Spleen (tissue), 11 donors: ENCODE measurements around the gene RDH11. TPM values are rescaled to one million over a fixed set of nuclear protein-coding genes. Genes with fewer than 3 reads are reported as not detected.
A peak's percentile ranks its signal among the peaks of the same experiment; 100 is the strongest.

ENCODE experiments used
- DNase-seq: peaks from one replicate; pipeline ENCODE4 v3.0.0-alpha.2; 2020
- H3K27ac ChIP-seq, 8 donors: fragments of 200-600 bp; sonication (generic) in 7 of 8; 1 replicate in 4 of 8; 2 replicates in 4 of 8; pipeline versions ENCODE4 v1.5.0 to v1.8.0; 2016 to 2021; ENCODE audit warnings: inconsistent platforms in 4 of 8, mild to moderate bottlenecking in 4 of 8, moderate library complexity in 1 of 8
- H3K27me3 ChIP-seq, 7 donors: fragments of 200-600 bp; sonication (generic) in 6 of 7; replicated peaks in 1 of 7; 1 replicate in 4 of 7; 2 replicates in 3 of 7; pipeline versions ENCODE4 v1.5.0 to v1.8.0; 2016 to 2021; ENCODE audit warnings: inconsistent platforms in 3 of 7, mild to moderate bottlenecking in 1 of 7
- H3K36me3 ChIP-seq, 6 donors: fragments of 200-600 bp; sonication (generic) in 5 of 6; 1 replicate in 4 of 6; 2 replicates in 2 of 6; pipeline versions ENCODE4 v1.5.0 to v1.8.0; 2016 to 2021; ENCODE audit warnings: inconsistent platforms in 2 of 6
- H3K4me1 ChIP-seq, 6 donors: fragments of 200-600 bp; sonication (generic) in 5 of 6; 1 replicate in 3 of 6; 2 replicates in 3 of 6; pipeline versions ENCODE4 v1.5.0 to v1.8.0; 2016 to 2021; ENCODE audit warnings: inconsistent platforms in 3 of 6
- H3K4me3 ChIP-seq, 8 donors: fragments of 200-600 bp; sonication (generic) in 7 of 8; 1 replicate in 4 of 8; 2 replicates in 4 of 8; pipeline versions ENCODE4 v1.5.0 to v1.8.0; 2016 to 2021; ENCODE audit warnings: inconsistent platforms in 4 of 8, mild to moderate bottlenecking in 4 of 8, moderate library complexity in 2 of 8
- H3K9me3 ChIP-seq, 8 donors: fragments of 200-600 bp; sonication (generic) in 7 of 8; 1 replicate in 4 of 8; 2 replicates in 4 of 8; pipeline versions ENCODE4 v1.5.0 to v1.8.0; 2016 to 2021; ENCODE audit warnings: inconsistent platforms in 4 of 8
- CTCF ChIP-seq, 11 experiments: fragments of 200-600 bp in 7 of 11; fragments of 450-650 bp in 4 of 11; sonication (generic) in 4 of 11; IDR thresholded peaks in 8 of 11; conservative IDR thresholded peaks in 3 of 11; 1 replicate in 7 of 11; 2 replicates in 4 of 11; pipeline versions ENCODE4 v1.4.0 to v1.8.0; 2016 to 2021; ENCODE audit warnings: antibody characterized with exemption in 11 of 11, inconsistent platforms in 4 of 11, mild to moderate bottlenecking in 1 of 11
- POLR2A ChIP-seq, 3 donors: fragments of 450-650 bp; IDR thresholded peaks; one replicate each; pipeline ENCODE4 v1.5.1; 2017; ENCODE audit warnings: antibody characterized with exemption in 3 of 3, mild to moderate bottlenecking in 1 of 3
- POLR2AphosphoS5 ChIP-seq, 3 donors: sonication (generic); formaldehyde crosslinking; IDR thresholded peaks; one replicate each; pipeline ENCODE4 v1.5.1; 2017; ENCODE audit warnings: antibody characterized with exemption in 3 of 3
- WGBS, 5 donors: extraction: QIAGEN DNeasy Blood & Tissue Kit in 3 of 5; methylation state at CpG; one replicate each; pipeline versions ENCODE4 v1.1.5 to v1.1.7; 2013 to 2018; 5-methylcytosine and 5-hydroxymethylcytosine counted together
- intact Hi-C: fragments of 100-400 bp; cut with DNase I; formaldehyde crosslinking; loops from one replicate; pipeline ENCODE4 v1.15.0; 2023; ENCODE audit warnings: low total_unique reads
- polyA plus RNA-seq, 3 donors: library from polyadenylated mRNA; stranded (reverse); fragments of 200-250 nt; gene quantifications; one replicate each; pipeline ENCODE4 v1.2.1, GENCODE V29; 2013
- total RNA-seq, 7 donors: library from RNA; depleted of rRNA in 3 of 7; stranded (reverse); fragments of >200 nt in 3 of 7; fragmentation: NEBNext Ultra II Directional in 4 of 7; extraction: Animal tissue kit (Norgen Biotek cat#: 25700) in 4 of 7; gene quantifications; one replicate each; pipeline versions ENCODE4 v1.1.0 to v1.2.1, GENCODE V29; 2016 to 2021
- donor health status: healthy with polysubstance abuse.
- donor health status: DM: no; HTN: no; CAD: no; lungs with moderate emphysema.
- donor health status: DM: no; HTN: no; CAD: no.
- donor health status: Bipolar disorder and iron deficiency.
- donor health status: healthy.
- donor health status: DM: no; HTN: no; CAD: no.
- donor health status: DM: yes; HTN: yes; CAD: no.

The RDH11 gene
- total and polyA plus RNA-seq, 10 donors = 18.0 to 49.9 (median 31.0) TPM

DNA sequence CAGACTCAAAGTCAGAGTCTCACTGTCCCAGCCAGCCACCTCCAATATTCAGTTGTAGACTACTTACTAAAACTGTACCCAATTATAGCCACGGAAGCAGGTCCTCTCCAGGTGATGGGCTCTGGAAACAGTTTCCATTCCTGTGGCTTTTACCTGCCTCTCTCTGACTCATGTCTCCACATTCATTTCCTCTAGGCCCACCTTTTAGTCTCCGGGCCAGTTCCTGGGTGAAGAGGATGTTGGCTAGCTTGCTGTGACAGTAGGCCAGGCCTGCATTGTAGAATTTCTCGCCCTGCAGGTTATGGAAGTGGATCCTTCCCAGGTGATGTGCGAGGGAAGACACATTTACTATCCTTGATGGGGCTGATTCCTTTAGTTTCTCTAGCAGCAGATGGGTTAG is 5.6 kb downstream of the RDH11 start:
- TF ChIP-seq POLR2AphosphoS5 (IDR thresholded peaks at IDR 0.05) (no peak), CTCF (IDR thresholded peaks at IDR 0.05 in 8 of 11, conservative IDR thresholded peaks at IDR 0.05 in 3 of 11) (no peak), POLR2A (IDR thresholded peaks at IDR 0.05) (no peak)
- Histone ChIP-seq H3K27me3 (no peaks in the 10 kb centered on the region), H3K9me3 (no peaks in the 10 kb centered on the region), H3K27ac (no peak overlapping the region), H3K4me1 (peaks cover 0 to 21% (median 15%) of the 10 kb centered on the region in 6 donors), H3K4me3 (no peak overlapping the region), H3K36me3 (peaks cover 0 to 80% (median 56%) of the 10 kb centered on the region in 6 donors)
- no peak for DNase-seq
- intact Hi-C loops = no loop called here
- WGBS, 5 donors = 90 to 95% (median 94%) methylated on average over 4 of the region's 4 CpGs

GRCh38 chr14:67683842-67684241 is 11.7 kb downstream of the RDH11 start:
- Histone ChIP-seq H3K27ac (no peak overlapping the region), H3K9me3 (no peaks in the 10 kb centered on the region), H3K36me3 (peaks cover 0 to 92% (median 40%) of the 10 kb centered on the region in 6 donors), H3K4me3 (no peak overlapping the region), H3K27me3 (no peaks in the 10 kb centered on the region), H3K4me1 (peaks cover 0 to 12% (median 3%) of the 10 kb centered on the region in 6 donors)
- TF ChIP-seq POLR2A (IDR thresholded peaks at IDR 0.05) (no peak), CTCF (IDR thresholded peaks at IDR 0.05 in 8 of 11, conservative IDR thresholded peaks at IDR 0.05 in 3 of 11) (no peak), POLR2AphosphoS5 (IDR thresholded peaks at IDR 0.05) (no peak)
- no peak for DNase-seq
- intact Hi-C loops = no loop called here

- TF ChIP-seq CTCF (IDR thresholded peaks at IDR 0.05 in 8 of 11, conservative IDR thresholded peaks at IDR 0.05 in 3 of 11) (no peak), POLR2A (IDR thresholded peaks at IDR 0.05) (no peak), POLR2AphosphoS5 (IDR thresholded peaks at IDR 0.05) (no peak)
- no peaks in the 10 kb centered on the region for H3K9me3 ChIP-seq
- DNase-seq = no peak
- H3K4me1 ChIP-seq = peaks cover 0 to 12% (median 3%) of the 10 kb centered on the region in 6 donors
- no peak overlapping the region for H3K27ac ChIP-seq
- H3K4me3 ChIP-seq = no peak overlapping the region
- H3K27me3 ChIP-seq = no peaks in the 10 kb centered on the region
- WGBS, 5 donors = 49 to 77% (median 64%) methylated on average over 2 of the region's 2 CpGs
- intact Hi-C loops = no loop called here
- peaks cover 0 to 78% (median 28%) of the 10 kb centered on the region in 6 donors for H3K36me3 ChIP-seq
Measured at GRCh38 chr14:67680941-67681340, 14.6 kb downstream of the RDH11 start.

DNA sequence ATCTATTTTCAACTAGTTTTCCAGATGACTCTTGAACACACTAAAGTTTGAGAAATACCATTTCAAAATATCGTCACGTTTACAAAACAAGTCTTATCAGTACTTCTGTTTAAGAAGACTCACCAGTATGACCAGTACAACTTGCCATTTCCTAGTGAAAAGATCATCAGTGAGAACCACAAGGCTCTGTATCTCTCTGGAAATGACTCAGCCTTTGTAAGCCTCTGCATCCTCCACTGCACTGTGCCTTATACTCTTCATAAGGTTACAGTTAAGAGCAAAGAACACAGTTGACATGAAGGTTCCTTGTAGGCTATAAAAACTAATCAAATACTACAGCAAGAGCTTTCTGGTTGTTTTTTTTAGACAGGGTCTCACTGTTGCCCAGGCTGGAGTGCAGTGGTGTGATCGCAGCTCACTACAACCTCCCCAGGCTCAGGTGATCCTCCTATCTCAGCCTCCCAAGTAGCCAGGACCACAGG is 15.4 kb downstream of the RDH11 start:
- H3K36me3 ChIP-seq = peaks cover 0 to 70% (median 23%) of the 10 kb centered on the region in 6 donors
- intact Hi-C loops = no loop called here
- no peaks in the 10 kb centered on the region for H3K27me3 ChIP-seq
- H3K9me3 ChIP-seq = no peaks in the 10 kb centered on the region
- TF ChIP-seq CTCF (IDR thresholded peaks at IDR 0.05 in 8 of 11, conservative IDR thresholded peaks at IDR 0.05 in 3 of 11) = no peak
- H3K4me1 ChIP-seq = peaks cover 0 to 20% (median 9%) of the 10 kb centered on the region in 6 donors
- 59 to 83% (median 68%) methylated on average over 3 of the region's 3 CpGs for WGBS, 5 donors
- H3K27ac ChIP-seq = peak overlapping the region in 2 of 8 donors; percentile 13 to 21
- DNase-seq = no peak
- H3K4me3 ChIP-seq = no peak overlapping the region
